ENCODE results near the gene TSPAN17. TPM values are rescaled to one million over a fixed set of nuclear protein-coding genes. Genes with fewer than 3 reads are reported as not detected.

TSPAN17 gene
- total and polyA plus RNA-seq, 4 experiments from 2014 or later, result 16.0 to 30.7 (median 27.1) TPM

- Histone ChIP-seq H3K9me3 (ENCODE audit: control insufficient read depth in 1 of 2, low read length in 2 of 2) (no peaks in the 10 kb centered on the region), H3K27me3 (ENCODE audit: insufficient read depth, low read length) (no peaks in the 10 kb centered on the region), H3K4me3 (ENCODE audit: low read length in 2 of 2) (no peak overlapping the region), H3K4me1 (ENCODE audit: insufficient read depth, low read length) (peaks cover 60% of the 10 kb centered on the region), H3K36me3 (ENCODE audit: insufficient read depth, low read length) (no peaks in the 10 kb centered on the region), H3K27ac (ENCODE audit: low read depth, low read length) (no peak overlapping the region)
- DNase-seq, result peak in 1 of 5 donors; percentile 48
- H3K27me3 Mint-ChIP-seq, result no peaks in the 10 kb centered on the region
- H3K9me3 Mint-ChIP-seq, result no peaks in the 10 kb centered on the region
- peak overlapping the region in 3 of 7 donors; percentile 9 to 65 (median 46) for H3K27ac Mint-ChIP-seq
- peaks cover 0 to 17% of the 10 kb centered on the region in 2 donors for H3K36me3 Mint-ChIP-seq
- intact Hi-C loops (cut with micrococcal nuclease), result no loop called here
- H3K4me1 Mint-ChIP-seq, result peaks cover 37 to 63% (median 53%) of the 10 kb centered on the region in 4 donors
- POLR2A ChIA-PET (ENCODE audit: partially characterized antibody), result no interaction called here
- CTCF ChIA-PET (ENCODE audit: partially characterized antibody), result interaction anchor here (1.1 kb wide), 1 partner anchor 456 kb away, joined by 3 read pairs; no protein-coding TSS in a partner anchor
- peak overlapping the region in 1 of 8 donors; percentile 25 for H3K4me3 Mint-ChIP-seq
Observed at GRCh38 chr5:176654856-176655255, 7.6 kb downstream of the TSPAN17 start.

GRCh38 chr5:176656467-176656990 lies 9.2 kb downstream of the TSPAN17 start:
- H3K4me3 ChIP-seq (ENCODE audit: low read length in 2 of 2), result no peak overlapping the region
- intact Hi-C loops (cut with micrococcal nuclease), result no loop called here
- peaks cover 60% of the 10 kb centered on the region for H3K4me1 ChIP-seq (ENCODE audit: insufficient read depth, low read length)
- ChIA-PET POLR2A (ENCODE audit: partially characterized antibody) (interaction anchor here (5.8 kb wide), 1 partner anchor 8 kb away, joined by 55 read pairs; the partner anchor contains the start of gene TSPAN17), CTCF (ENCODE audit: partially characterized antibody) (interaction anchor here (1.1 to 5.9 kb wide), 3 partner anchors 7 to 456 kb away, joined by 3 to 129 read pairs (median 28); partner anchors contain the start of gene TSPAN17)
- Mint-ChIP-seq H3K4me3 (peak overlapping the region in 1 of 8 donors; percentile 18), H3K27ac (no peak overlapping the region), H3K9me3 (no peaks in the 10 kb centered on the region), H3K36me3 (peaks cover 0 to 17% of the 10 kb centered on the region in 2 donors), H3K4me1 (peaks cover 36 to 60% (median 51%) of the 10 kb centered on the region in 4 donors), H3K27me3 (peaks cover 0 to under 1% of the 10 kb centered on the region in 2 donors)
- no peaks in the 10 kb centered on the region for H3K27me3 ChIP-seq (ENCODE audit: insufficient read depth, low read length)
- H3K27ac ChIP-seq (ENCODE audit: low read depth, low read length), result no peak overlapping the region
- DNase-seq, result no peak
- H3K9me3 ChIP-seq (ENCODE audit: control insufficient read depth in 1 of 2, low read length in 2 of 2), result no peaks in the 10 kb centered on the region
- no peaks in the 10 kb centered on the region for H3K36me3 ChIP-seq (ENCODE audit: insufficient read depth, low read length)

GRCh38 chr5:176658007-176658599 lies 10.8 kb downstream of the TSPAN17 start:
- Histone ChIP-seq H3K27me3 (ENCODE audit: insufficient read depth, low read length) (no peaks in the 10 kb centered on the region), H3K36me3 (ENCODE audit: insufficient read depth, low read length) (no peaks in the 10 kb centered on the region), H3K9me3 (ENCODE audit: control insufficient read depth in 1 of 2, low read length in 2 of 2) (no peaks in the 10 kb centered on the region), H3K4me3 (ENCODE audit: low read length in 2 of 2) (peak overlapping the region in 1 of 2 donors; percentile 34), H3K27ac (ENCODE audit: low read depth, low read length) (no peak overlapping the region), H3K4me1 (ENCODE audit: insufficient read depth, low read length) (peaks cover 49% of the 10 kb centered on the region)
- DNase-seq, result peak; percentile 53 to 64 (median 57)
- peak overlapping the region in 4 of 7 donors; percentile 54 to 91 (median 85) for H3K27ac Mint-ChIP-seq
- peaks cover 31 to 44% (median 41%) of the 10 kb centered on the region in 4 donors for H3K4me1 Mint-ChIP-seq
- H3K27me3 Mint-ChIP-seq, result peaks cover 0 to 2% of the 10 kb centered on the region in 2 donors
- intact Hi-C loops (cut with micrococcal nuclease), result loop anchor here (1.0 kb wide), 1 partner anchor 11 kb away; the partner anchor contains the start of gene TSPAN17
- CTCF ChIA-PET (ENCODE audit: partially characterized antibody), result interaction anchor here (0.7 to 5.9 kb wide), 13 partner anchors 9 to 1124 kb away, joined by 3 to 129 read pairs (median 4); partner anchors contain the start of gene TSPAN17
- H3K4me3 Mint-ChIP-seq, result peak overlapping the region; percentile 62 to 89 (median 84)
- peaks cover 0 to 17% of the 10 kb centered on the region in 2 donors for H3K36me3 Mint-ChIP-seq
- POLR2A ChIA-PET (ENCODE audit: partially characterized antibody), result interaction anchor here (0.9 to 5.8 kb wide), 4 partner anchors 10 to 299 kb away, joined by 3 to 55 read pairs (median 4); partner anchors contain the start of gene TSPAN17
- no peaks in the 10 kb centered on the region for H3K9me3 Mint-ChIP-seq

DNA sequence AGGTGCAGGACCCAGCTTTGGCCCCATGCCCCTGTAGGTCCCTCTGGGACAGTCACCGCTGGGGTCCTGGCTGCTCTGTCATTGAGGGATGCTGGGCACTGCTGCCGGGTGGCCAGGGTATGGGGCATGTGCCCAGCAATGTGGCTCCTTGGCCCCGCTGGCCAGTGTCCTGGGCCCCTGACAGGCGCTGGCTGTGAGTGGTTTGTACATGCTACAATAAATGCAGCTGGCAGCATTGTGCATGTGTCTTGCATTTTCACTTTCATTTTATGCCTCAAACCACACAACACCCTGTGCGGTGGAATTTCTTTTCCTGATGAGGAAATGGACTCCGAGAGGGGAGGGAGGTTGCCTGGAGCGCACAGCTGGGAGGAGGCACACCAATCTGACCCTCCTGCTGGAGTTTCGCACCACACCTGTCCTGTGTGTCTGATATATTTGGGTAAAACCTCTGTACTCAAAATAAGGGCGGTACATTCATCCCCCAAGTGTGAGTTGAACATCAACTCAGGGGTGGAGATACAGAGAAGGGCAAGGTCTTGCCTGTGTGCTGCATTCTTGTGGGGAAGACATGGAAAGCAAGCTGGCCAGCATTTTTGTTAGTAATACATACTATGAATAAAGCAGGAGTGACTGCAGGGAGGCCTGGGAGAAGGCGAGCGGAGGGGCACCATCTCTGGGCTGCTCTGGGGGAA lies 11.7 kb downstream of the TSPAN17 start:
- H3K27me3 Mint-ChIP-seq, result peaks cover 0 to 7% of the 10 kb centered on the region in 2 donors
- no peaks in the 10 kb centered on the region for H3K9me3 ChIP-seq (ENCODE audit: control insufficient read depth in 1 of 2, low read length in 2 of 2)
- H3K4me3 ChIP-seq (ENCODE audit: low read length in 2 of 2), result peak overlapping the region; percentile 34 to 42
- peaks cover 0 to 10% of the 10 kb centered on the region in 2 donors for H3K36me3 Mint-ChIP-seq
- peak overlapping the region; percentile 62 to 89 (median 84) for H3K4me3 Mint-ChIP-seq
- H3K27me3 ChIP-seq (ENCODE audit: insufficient read depth, low read length), result no peaks in the 10 kb centered on the region
- peaks cover 41% of the 10 kb centered on the region for H3K4me1 ChIP-seq (ENCODE audit: insufficient read depth, low read length)
- ChIA-PET POLR2A (ENCODE audit: partially characterized antibody) (interaction anchor here (1.0 to 5.8 kb wide), 2 partner anchors 11 to 298 kb away, joined by 3 to 55 read pairs; partner anchors contain the start of gene TSPAN17), CTCF (ENCODE audit: partially characterized antibody) (interaction anchor here (0.8 to 5.9 kb wide), 9 partner anchors 9 to 886 kb away, joined by 3 to 129 read pairs (median 7); partner anchors contain the start of gene TSPAN17)
- no peaks in the 10 kb centered on the region for H3K9me3 Mint-ChIP-seq
- H3K27ac ChIP-seq (ENCODE audit: low read depth, low read length), result no peak overlapping the region
- no peaks in the 10 kb centered on the region for H3K36me3 ChIP-seq (ENCODE audit: insufficient read depth, low read length)
- intact Hi-C loops (cut with micrococcal nuclease), result loop anchor here (1.0 kb wide), 1 partner anchor 12 kb away; the partner anchor contains the start of gene TSPAN17
- H3K4me1 Mint-ChIP-seq, result peaks cover 23 to 35% (median 32%) of the 10 kb centered on the region in 4 donors
- peak; percentile 37 to 63 (median 42) for DNase-seq
- H3K27ac Mint-ChIP-seq, result peak overlapping the region; percentile 54 to 91 (median 84)

DNA sequence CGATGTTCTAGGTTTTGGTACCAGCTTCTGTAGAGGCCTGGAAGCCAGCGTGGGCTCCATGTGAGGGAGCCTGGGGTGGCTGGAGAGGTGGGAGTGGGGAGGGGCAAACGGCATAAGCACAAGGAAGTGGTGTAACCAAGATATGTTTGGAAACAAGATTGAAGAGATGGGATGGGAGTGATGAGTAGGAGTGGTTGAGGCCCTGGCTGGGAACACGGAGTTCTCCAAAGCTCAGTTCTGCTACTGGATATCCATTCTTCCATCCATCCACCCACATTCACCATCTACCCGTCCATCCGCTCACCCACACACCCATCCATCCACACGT lies 12.2 kb downstream of the TSPAN17 start:
- peak overlapping the region in 6 of 7 donors; percentile 54 to 91 (median 84) for H3K27ac Mint-ChIP-seq
- H3K27me3 Mint-ChIP-seq, result peaks cover 3 to 10% of the 10 kb centered on the region in 2 donors
- H3K9me3 Mint-ChIP-seq, result no peaks in the 10 kb centered on the region
- intact Hi-C loops (cut with micrococcal nuclease), result no loop called here
- peaks cover 36% of the 10 kb centered on the region for H3K4me1 ChIP-seq (ENCODE audit: insufficient read depth, low read length)
- no peaks in the 10 kb centered on the region for H3K27me3 ChIP-seq (ENCODE audit: insufficient read depth, low read length)
- H3K4me3 ChIP-seq (ENCODE audit: low read length in 2 of 2), result peak overlapping the region in 1 of 2 donors; percentile 34
- H3K36me3 Mint-ChIP-seq, result peaks cover 0 to 10% of the 10 kb centered on the region in 2 donors
- H3K36me3 ChIP-seq (ENCODE audit: insufficient read depth, low read length), result no peaks in the 10 kb centered on the region
- DNase-seq, result no peak
- ChIA-PET POLR2A (ENCODE audit: partially characterized antibody) (interaction anchor here (2.0 to 5.8 kb wide), 2 partner anchors 11 to 243 kb away, joined by 6 to 55 read pairs; partner anchors contain the start of genes CLTB and TSPAN17), CTCF (ENCODE audit: partially characterized antibody) (interaction anchor here (0.9 to 5.9 kb wide), 12 partner anchors 10 to 930 kb away, joined by 3 to 129 read pairs (median 9); partner anchors contain the start of gene TSPAN17)
- H3K4me1 Mint-ChIP-seq, result peaks cover 23 to 35% (median 32%) of the 10 kb centered on the region in 4 donors
- peak overlapping the region in 6 of 8 donors; percentile 79 to 89 (median 84) for H3K4me3 Mint-ChIP-seq
- H3K27ac ChIP-seq (ENCODE audit: low read depth, low read length), result no peak overlapping the region
- no peaks in the 10 kb centered on the region for H3K9me3 ChIP-seq (ENCODE audit: control insufficient read depth in 1 of 2, low read length in 2 of 2)

DNA sequence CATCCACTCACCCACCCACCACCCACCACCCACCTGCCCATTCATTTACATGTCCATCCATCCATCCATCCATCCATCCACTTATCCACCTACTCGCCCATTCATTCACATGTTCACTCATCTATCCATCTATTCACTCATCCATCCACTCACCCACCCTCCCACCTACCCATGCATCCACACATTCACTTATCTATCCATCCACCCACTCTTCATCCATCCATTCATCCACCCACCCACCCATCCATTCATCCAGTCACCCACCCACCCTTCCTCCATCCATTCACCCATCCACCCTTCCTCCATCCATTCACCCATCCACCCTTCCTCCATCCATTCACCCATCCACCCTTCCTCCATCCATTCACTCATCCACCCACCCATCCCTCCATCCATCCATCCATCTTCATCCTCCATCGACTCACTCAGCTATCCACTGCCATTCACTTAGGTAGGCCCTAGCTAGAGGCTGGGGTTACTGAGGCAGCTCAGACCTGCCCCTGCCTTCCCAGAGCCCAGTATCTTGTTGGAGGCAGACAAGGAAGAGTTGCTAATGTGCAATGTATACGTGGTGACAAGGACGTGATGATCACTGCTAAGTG lies 12.7 kb downstream of the TSPAN17 start:
- Histone ChIP-seq H3K36me3 (ENCODE audit: insufficient read depth, low read length) (no peaks in the 10 kb centered on the region), H3K27me3 (ENCODE audit: insufficient read depth, low read length) (no peaks in the 10 kb centered on the region), H3K4me3 (ENCODE audit: low read length in 2 of 2) (no peak overlapping the region), H3K9me3 (ENCODE audit: control insufficient read depth in 1 of 2, low read length in 2 of 2) (no peaks in the 10 kb centered on the region), H3K4me1 (ENCODE audit: insufficient read depth, low read length) (peaks cover 33% of the 10 kb centered on the region), H3K27ac (ENCODE audit: low read depth, low read length) (no peak overlapping the region)
- peak overlapping the region in 4 of 8 donors; percentile 50 to 85 (median 60) for H3K4me3 Mint-ChIP-seq
- ChIA-PET CTCF (ENCODE audit: partially characterized antibody) (interaction anchor here (0.5 to 5.9 kb wide), 70 partner anchors 10 to 1126 kb away, joined by 3 to 129 read pairs (median 4); partner anchors contain the start of genes CLTB, EIF4E1B, GPRIN1 and HK3), POLR2A (ENCODE audit: partially characterized antibody) (interaction anchor here (1.7 to 5.8 kb wide), 3 partner anchors 12 to 243 kb away, joined by 5 to 55 read pairs (median 6); partner anchors contain the start of genes CLTB and TSPAN17)
- H3K27ac Mint-ChIP-seq, result peak overlapping the region in 5 of 7 donors; percentile 58 to 91 (median 62)
- peaks cover 0 to 10% of the 10 kb centered on the region in 2 donors for H3K36me3 Mint-ChIP-seq
- no peak for DNase-seq
- H3K4me1 Mint-ChIP-seq, result peaks cover 23 to 35% (median 31%) of the 10 kb centered on the region in 4 donors
- no peaks in the 10 kb centered on the region for H3K9me3 Mint-ChIP-seq
- H3K27me3 Mint-ChIP-seq, result peaks cover 3 to 10% of the 10 kb centered on the region in 2 donors
- intact Hi-C loops (cut with micrococcal nuclease), result loop anchor here (2.0 to 10.0 kb wide), 4 partner anchors 165 to 453 kb away; partner anchors contain the start of gene CLTB

Measured in CD4-positive, alpha-beta memory T cell (primary cell).